Measurements from ENCODE around the gene TMEM185A.
"Not testable (repeated sequence)": the region's sequence is repeated elsewhere in the genome, so short reads cannot be mapped to it uniquely, and the experiment has no call there.

TMEM185A gene

GRCh38 chrX:149626829-149627228, 4.8 kb downstream of the TMEM185A start:
- DNase-seq (ENCODE audit: low read depth in 2 of 3, low spot score in 2 of 3), result not testable (repeated sequence)

GRCh38 chrX:149619662-149620061, 11.9 kb downstream of the TMEM185A start:
- DNase-seq (ENCODE audit: low read depth in 2 of 3, low spot score in 2 of 3), result not testable (repeated sequence)

- DNase-seq (ENCODE audit: low read depth in 2 of 3, low spot score in 2 of 3), result no peak
Observed at GRCh38 chrX:149618871-149619270, 12.7 kb downstream of the TMEM185A start.

DNA sequence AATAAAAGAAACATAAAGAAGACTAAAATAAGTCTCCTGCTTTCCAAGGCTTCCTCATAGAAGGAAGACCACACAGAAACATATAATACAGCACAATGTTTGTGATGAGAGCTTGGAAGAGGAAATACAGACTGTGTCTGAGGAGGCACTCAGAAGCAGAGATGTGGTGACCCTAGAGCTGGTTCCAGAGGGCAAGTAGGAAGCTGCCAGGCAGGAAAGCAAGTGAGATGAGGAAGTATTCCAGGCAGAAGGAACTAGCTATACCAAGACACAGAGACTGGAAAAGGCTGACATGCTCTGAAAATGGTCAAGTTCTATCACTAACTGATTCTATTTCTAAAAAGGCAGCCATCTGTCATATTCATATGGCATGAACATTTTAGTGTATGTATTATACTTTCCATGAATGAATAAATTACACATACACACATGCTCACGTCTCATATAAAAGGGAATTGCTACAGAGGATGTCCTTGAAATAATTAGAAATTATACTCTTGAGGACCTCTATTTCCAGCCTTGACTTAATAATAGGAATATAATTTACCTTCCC, 19.9 kb downstream of the TMEM185A start:
- no peak for DNase-seq (ENCODE audit: low read depth in 2 of 3, low spot score in 2 of 3)

GRCh38 chrX:149610511-149610910, 21.1 kb downstream of the TMEM185A start:
- DNase-seq (ENCODE audit: low read depth in 2 of 3, low spot score in 2 of 3), result no peak

DNA sequence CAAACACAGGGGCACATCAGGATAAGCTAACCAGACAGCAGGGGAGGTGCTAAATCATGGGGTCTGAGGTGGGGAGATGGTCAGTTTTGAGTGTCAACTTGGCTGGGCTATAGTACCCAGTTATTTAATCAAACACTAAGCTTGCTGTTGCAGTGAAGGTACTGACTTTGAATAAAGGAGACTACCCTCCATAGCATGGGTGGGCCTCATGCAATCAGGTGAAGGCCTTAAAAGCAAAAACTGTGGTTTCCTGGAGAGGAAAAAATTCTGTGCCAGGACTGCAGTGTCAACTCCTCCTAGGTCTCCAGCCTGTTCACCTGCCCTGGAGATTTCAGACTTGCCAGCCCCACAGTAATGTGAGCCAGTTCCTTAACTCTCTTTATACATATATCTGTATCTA, 23.9 kb downstream of the TMEM185A start:
- no peak for DNase-seq (ENCODE audit: low read depth in 2 of 3, low spot score in 2 of 3)

- DNase-seq (ENCODE audit: low read depth in 2 of 3, low spot score in 2 of 3), result not testable (repeated sequence)
Observed at GRCh38 chrX:149605248-149605885, 26.2 kb downstream of the TMEM185A start.

DNA sequence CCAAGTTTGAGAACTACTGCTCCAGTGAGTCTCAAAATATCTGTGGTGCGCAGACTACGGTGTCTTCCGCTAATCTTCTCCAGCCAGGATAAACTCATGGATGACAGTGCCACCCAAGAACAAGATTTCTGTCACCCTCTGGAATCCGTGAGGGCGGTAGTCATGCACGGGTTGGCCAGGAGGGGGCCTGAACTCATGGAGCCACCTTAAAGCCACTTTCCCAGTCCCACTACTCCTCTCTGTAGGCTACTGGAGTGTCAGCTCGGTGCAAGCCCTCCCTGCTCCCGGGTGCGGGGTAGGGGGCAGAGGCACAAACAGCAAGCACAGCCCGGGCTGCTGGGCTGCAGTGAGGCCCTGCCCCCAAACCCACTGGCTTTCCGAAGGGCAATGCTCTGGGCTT, 33.0 kb downstream of the TMEM185A start:
- not testable (repeated sequence) for DNase-seq (ENCODE audit: low read depth in 2 of 3, low spot score in 2 of 3)

DNA sequence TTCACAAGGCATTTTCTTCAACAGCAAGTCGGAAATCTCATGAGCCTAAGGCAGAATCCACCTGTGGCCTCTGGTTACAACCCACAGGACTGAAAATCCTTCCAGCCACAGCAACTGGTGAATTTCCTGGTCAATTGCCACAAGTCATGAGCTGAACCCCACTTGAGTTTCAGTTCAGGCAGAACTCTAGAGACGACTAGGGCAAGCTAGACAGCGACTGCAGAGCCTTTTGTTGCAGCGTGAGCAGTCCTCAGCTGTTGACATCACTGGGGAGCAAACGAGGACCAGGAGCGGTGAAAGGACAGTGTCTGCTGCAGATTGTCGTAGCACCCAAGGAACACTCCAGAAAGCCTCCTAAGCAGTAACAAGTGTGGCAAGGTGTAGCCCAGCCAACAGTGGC, 35.6 kb downstream of the TMEM185A start:
- DNase-seq (ENCODE audit: low read depth in 2 of 3, low spot score in 2 of 3), result not testable (repeated sequence)

DNA sequence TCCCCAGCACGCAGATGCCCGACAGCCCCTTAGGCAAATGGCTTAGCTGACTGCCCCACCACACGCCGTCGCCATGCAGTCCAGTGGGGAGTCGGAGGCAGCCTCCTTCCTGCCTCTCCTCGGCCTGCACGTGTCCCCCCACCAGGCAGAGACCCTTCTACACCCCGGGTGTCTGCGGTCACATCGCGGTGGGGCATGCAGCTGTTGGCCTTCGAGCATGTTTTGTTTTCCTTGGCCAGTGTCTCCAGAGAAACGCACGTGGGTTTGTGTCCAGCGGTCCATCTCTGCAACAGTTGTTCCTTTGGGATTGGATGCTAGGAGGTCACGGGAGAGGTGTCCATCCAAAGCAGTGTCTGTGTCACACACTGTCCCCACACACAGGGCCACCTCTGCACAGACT, 36.4 kb downstream of the TMEM185A start, which contains the start of gene HSFX2:
TSS of gene HSFX2 (minus strand) at position 101 of the 400 bp plus-strand sequence. CDS start 614 bp downstream, outside the sequence.
- DNase-seq (ENCODE audit: low read depth in 2 of 3, low spot score in 2 of 3), result not testable (repeated sequence)

DNA sequence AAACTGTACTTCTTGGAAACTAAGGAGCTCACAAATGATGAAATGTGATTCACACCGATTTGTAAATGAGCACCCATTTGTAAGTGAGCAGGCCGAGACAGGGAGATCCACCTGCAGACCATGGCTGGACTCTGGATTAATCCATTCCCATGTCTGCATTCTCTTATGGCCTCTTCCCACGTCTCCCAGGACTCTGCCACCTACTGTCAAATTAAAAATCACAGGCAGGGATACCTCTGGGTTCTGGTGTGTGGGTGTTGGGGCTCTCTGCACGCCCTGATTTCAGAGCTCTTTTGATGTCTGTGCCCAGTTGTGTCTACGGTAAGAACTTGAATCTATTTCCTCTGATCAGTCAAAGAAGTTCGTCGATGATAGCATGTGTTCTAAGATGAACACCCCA, 40.6 kb downstream of the TMEM185A start:
- DNase-seq (ENCODE audit: low read depth in 2 of 3, low spot score in 2 of 3), result not testable (repeated sequence)

GRCh38 chrX:149587359-149587758, 44.2 kb downstream of the TMEM185A start, which contains the start of gene MAGEA9B:
TSS of gene MAGEA9B (minus strand) at chrX:149587459. CDS start at chrX:149583179, 4,280 bp downstream.
- not testable (repeated sequence) for DNase-seq (ENCODE audit: low read depth in 2 of 3, low spot score in 2 of 3)

DNA sequence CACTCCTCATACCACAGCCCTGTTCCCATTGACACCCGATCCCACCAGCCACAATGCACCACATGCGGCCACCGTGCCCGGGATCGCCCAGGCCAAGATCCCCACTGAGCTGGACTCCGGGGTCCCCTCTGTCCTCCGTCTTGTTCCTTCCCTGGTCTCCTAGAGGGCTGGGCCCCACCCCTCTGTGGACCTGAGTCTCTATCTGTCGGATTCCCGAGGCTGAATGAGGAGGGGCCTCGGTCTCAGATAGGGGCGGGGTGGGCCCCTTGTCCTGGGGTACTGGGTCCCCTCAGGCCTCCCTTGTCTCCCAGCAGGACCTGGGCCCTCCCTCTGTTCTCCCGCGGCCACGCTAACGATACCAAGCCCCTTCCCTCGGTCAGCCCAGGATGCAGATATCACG, 46.0 kb downstream of the TMEM185A start:
- DNase-seq (ENCODE audit: low read depth in 2 of 3, low spot score in 2 of 3), result not testable (repeated sequence)

DNA sequence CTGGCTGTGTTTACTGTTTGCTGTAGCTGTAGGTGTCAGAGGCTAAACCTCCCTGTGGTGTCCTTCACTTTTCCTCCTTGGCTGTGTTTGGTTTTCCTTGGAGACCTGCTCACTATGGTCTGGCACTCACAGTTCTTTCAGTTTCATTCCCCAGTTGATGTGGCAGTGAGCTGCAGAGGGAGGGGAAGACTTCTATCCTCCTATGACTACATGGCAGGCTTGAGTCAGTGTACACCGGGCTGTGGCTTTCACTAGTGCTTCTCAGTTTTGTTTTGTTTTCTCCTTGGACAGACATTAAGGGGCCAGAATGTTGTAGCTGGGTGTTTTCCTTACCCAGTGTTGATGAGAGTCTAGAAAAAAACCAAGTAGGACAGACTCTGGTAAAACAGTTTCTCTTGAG, 58.1 kb downstream of the TMEM185A start:
- not testable (repeated sequence) for DNase-seq (ENCODE audit: low read depth in 2 of 3, low spot score in 2 of 3)

GRCh38 chrX:149572743-149573142, 58.8 kb downstream of the TMEM185A start:
- no peak for DNase-seq (ENCODE audit: low read depth in 2 of 3, low spot score in 2 of 3)

GRCh38 chrX:149571770-149572169, 59.8 kb downstream of the TMEM185A start:
- no peak for DNase-seq (ENCODE audit: low read depth in 2 of 3, low spot score in 2 of 3)

GRCh38 chrX:149570668-149571067, 60.9 kb downstream of the TMEM185A start:
- DNase-seq (ENCODE audit: low read depth in 2 of 3, low spot score in 2 of 3), result no peak

GRCh38 chrX:149569770-149570169, 61.8 kb downstream of the TMEM185A start:
- no peak for DNase-seq (ENCODE audit: low read depth in 2 of 3, low spot score in 2 of 3)

DNA sequence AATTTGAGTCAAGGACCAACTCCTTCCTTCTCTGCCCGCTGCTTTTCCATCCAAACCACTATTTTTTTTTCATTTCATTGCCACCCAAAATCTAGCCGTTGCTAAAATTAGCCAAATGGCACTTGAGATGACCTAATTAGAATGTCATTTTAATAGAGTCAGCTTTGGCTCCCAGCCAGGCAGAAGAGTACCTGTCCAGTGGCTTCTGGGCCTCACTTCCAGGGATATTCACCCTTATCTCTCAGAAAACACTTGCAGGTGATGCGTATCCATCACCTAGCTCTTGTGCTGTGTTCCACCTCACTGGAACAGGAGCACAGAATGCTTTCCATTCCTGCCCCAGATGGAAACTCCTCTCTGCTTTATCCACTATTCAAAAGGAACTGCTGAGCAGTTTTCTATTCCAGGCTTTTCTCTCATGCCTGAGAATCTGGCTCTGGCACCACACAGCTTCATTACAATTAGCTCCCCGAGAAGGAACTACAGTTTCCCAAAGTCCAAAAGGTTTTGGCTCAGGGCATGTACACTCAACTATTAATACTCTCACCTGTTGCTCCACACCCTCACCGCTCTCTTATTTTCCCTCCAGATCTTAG, 62.8 kb downstream of the TMEM185A start:
- no peak for DNase-seq (ENCODE audit: low read depth in 2 of 3, low spot score in 2 of 3)

DNA sequence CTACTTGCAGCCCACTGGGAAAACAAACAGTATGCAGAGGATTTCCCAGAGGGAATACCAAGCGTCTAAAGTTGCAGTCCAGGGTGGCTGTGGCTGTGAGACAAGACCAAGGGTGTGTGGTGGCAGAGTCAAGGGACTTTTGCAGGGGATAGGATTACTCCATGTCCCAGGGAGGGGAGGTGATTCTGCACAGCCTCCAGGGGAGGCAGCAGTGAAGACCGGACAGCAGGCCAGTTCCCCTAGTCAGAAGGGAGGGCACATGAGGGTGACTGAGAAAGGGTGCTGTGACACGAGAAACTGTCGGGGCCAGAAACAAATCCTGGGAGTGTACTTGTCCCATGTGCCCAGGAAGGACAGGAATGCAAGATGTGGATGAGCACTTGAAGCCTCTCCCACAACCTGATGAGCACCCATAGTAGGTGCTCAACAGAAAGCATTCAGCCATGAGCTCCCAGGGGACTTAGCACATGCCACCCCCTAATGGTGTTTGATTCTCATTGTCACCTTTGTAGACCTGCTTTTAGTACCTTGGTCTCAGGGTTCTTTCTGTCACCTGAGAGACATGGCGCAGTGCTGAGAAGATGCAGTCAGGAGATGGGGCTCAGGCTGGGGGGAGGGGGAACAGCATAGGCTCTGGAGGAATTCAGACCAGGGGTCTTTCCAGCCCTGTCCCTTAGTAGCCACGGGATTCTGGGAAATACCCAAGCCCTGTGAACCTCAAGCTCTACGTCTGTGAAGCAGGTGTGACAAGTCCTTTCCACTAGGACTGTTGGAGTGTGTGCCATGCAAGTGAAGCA, 63.8 kb downstream of the TMEM185A start:
- no peak for DNase-seq (ENCODE audit: low read depth in 2 of 3, low spot score in 2 of 3)

DNA sequence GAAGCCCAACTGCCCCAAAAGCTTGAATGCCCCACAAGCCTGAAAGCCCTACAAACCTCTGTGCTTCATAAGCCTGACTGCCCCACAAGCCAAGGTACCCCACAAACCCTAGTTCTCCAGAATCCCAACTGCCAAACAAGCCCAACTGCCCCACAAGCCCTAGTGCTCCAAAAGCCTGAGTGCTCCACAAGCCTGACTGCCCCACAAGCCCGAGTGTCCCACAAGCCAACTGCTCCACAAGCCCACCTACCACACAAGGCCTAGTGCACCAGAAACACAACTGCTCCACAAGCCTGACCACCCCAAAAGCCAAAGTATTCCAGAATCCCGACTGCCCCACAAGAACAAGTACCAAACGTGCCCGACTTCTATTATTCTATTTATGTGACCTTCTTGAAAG, 68.2 kb downstream of the TMEM185A start:
- DNase-seq (ENCODE audit: low read depth in 2 of 3, low spot score in 2 of 3), result no peak

- DNase-seq (ENCODE audit: low read depth in 2 of 3, low spot score in 2 of 3), result not testable (repeated sequence)
Observed at GRCh38 chrX:149555251-149555650, 76.3 kb downstream of the TMEM185A start.
